Dendritic cell treated with granulocyte-macrophage colony-stimulating factor and Interleukin-4, amounts not matched to agents 40 ng/mL and 50 ng/mL, for 4 days (primary cell): ENCODE measurements around the gene ATXN1.
"Not testable (repeated sequence)": the region's sequence is repeated elsewhere in the genome, so short reads cannot be mapped to it uniquely, and the experiment has no call there.

Source experiments
- H3K27ac Mint-ChIP-seq: one replicate; pipeline ENCODE4 v1.8.0; 2022; ENCODE audit warnings: mild to moderate bottlenecking, mixed read lengths
- H3K27me3 Mint-ChIP-seq: one replicate; pipeline ENCODE4 v1.8.0; 2022; ENCODE audit warnings: mild to moderate bottlenecking, mixed read lengths
- H3K36me3 Mint-ChIP-seq: one replicate; pipeline ENCODE4 v1.8.0; 2022; ENCODE audit warnings: low read depth, mixed read lengths
- H3K4me1 Mint-ChIP-seq: one replicate; pipeline ENCODE4 v1.8.0; 2022; ENCODE audit warnings: low read depth, mixed read lengths
- H3K4me3 Mint-ChIP-seq: one replicate; pipeline ENCODE4 v1.8.0; 2022; ENCODE audit warnings: mild to moderate bottlenecking, moderate library complexity, mixed read lengths
- H3K9me3 Mint-ChIP-seq: one replicate; pipeline ENCODE4 v1.8.0; 2022; ENCODE audit warnings: mixed read lengths
- intact Hi-C: fragments of 100-400 bp; cut with micrococcal nuclease; formaldehyde crosslinking; loops from one replicate; pipeline ENCODE4 v1.15.0; 2022

ATXN1 gene

GRCh38 chr6:16419636-16420336 lies 341.5 kb downstream of the ATXN1 start:
- peak overlapping the region; percentile 84 for H3K27ac Mint-ChIP-seq
- H3K36me3 Mint-ChIP-seq, result peaks cover 34% of the 10 kb centered on the region
- no peaks in the 10 kb centered on the region for H3K27me3 Mint-ChIP-seq
- intact Hi-C loops, result no loop called here
- no peak overlapping the region for H3K4me3 Mint-ChIP-seq
- H3K4me1 Mint-ChIP-seq, result peaks cover 24% of the 10 kb centered on the region
- no peaks in the 10 kb centered on the region for H3K9me3 Mint-ChIP-seq

GRCh38 chr6:16418151-16418550 lies 343.1 kb downstream of the ATXN1 start:
- Mint-ChIP-seq H3K27ac (no peak overlapping the region), H3K36me3 (peaks cover 21% of the 10 kb centered on the region), H3K27me3 (no peaks in the 10 kb centered on the region), H3K9me3 (no peaks in the 10 kb centered on the region), H3K4me1 (peaks cover 38% of the 10 kb centered on the region), H3K4me3 (no peak overlapping the region)
- intact Hi-C loops, result no loop called here

GRCh38 chr6:16415677-16416076 lies 345.6 kb downstream of the ATXN1 start:
- Mint-ChIP-seq H3K9me3 (no peaks in the 10 kb centered on the region), H3K27ac (peak overlapping the region; percentile 32), H3K36me3 (peaks cover 14% of the 10 kb centered on the region), H3K27me3 (no peaks in the 10 kb centered on the region), H3K4me1 (peaks cover 30% of the 10 kb centered on the region), H3K4me3 (no peak overlapping the region)
- intact Hi-C loops, result no loop called here

- Mint-ChIP-seq H3K36me3 (peaks cover 26% of the 10 kb centered on the region), H3K4me3 (no peak overlapping the region), H3K4me1 (peaks cover 37% of the 10 kb centered on the region), H3K9me3 (no peaks in the 10 kb centered on the region), H3K27me3 (no peaks in the 10 kb centered on the region), H3K27ac (peak overlapping the region; percentile 78)
- intact Hi-C loops, result loop anchor here (5.0 kb wide), 1 partner anchor 348 kb away; the partner anchor contains the start of gene ATXN1
Measured at GRCh38 chr6:16414205-16414604, 347.1 kb downstream of the ATXN1 start.

- intact Hi-C loops, result loop anchor here (5.0 kb wide), 1 partner anchor 349 kb away; the partner anchor contains the start of gene ATXN1
- Mint-ChIP-seq H3K4me1 (peaks cover 38% of the 10 kb centered on the region), H3K27me3 (no peaks in the 10 kb centered on the region), H3K9me3 (no peaks in the 10 kb centered on the region), H3K36me3 (peaks cover 26% of the 10 kb centered on the region), H3K27ac (peak overlapping the region; percentile 78), H3K4me3 (no peak overlapping the region)
Measured at GRCh38 chr6:16413399-16413798, 347.9 kb downstream of the ATXN1 start.

- intact Hi-C loops, result loop anchor here (5.0 kb wide), 1 partner anchor 349 kb away; the partner anchor contains the start of gene ATXN1
- Mint-ChIP-seq H3K27ac (peak overlapping the region; percentile 78), H3K4me1 (peaks cover 42% of the 10 kb centered on the region), H3K9me3 (no peaks in the 10 kb centered on the region), H3K4me3 (no peak overlapping the region), H3K36me3 (peaks cover 29% of the 10 kb centered on the region), H3K27me3 (no peaks in the 10 kb centered on the region)
Measured at GRCh38 chr6:16412982-16413381, 348.3 kb downstream of the ATXN1 start.

GRCh38 chr6:16412171-16412570 lies 349.1 kb downstream of the ATXN1 start:
- H3K36me3 Mint-ChIP-seq, result peaks cover 34% of the 10 kb centered on the region
- H3K4me1 Mint-ChIP-seq, result peaks cover 48% of the 10 kb centered on the region
- H3K27me3 Mint-ChIP-seq, result no peaks in the 10 kb centered on the region
- intact Hi-C loops, result loop anchor here (5.0 kb wide), 1 partner anchor 350 kb away; the partner anchor contains the start of gene ATXN1
- H3K27ac Mint-ChIP-seq, result peak overlapping the region; percentile 78
- no peaks in the 10 kb centered on the region for H3K9me3 Mint-ChIP-seq
- H3K4me3 Mint-ChIP-seq, result no peak overlapping the region

- peaks cover 31% of the 10 kb centered on the region for H3K36me3 Mint-ChIP-seq
- no peaks in the 10 kb centered on the region for H3K9me3 Mint-ChIP-seq
- H3K4me3 Mint-ChIP-seq, result no peak overlapping the region
- peaks cover 62% of the 10 kb centered on the region for H3K4me1 Mint-ChIP-seq
- H3K27me3 Mint-ChIP-seq, result no peaks in the 10 kb centered on the region
- intact Hi-C loops, result loop anchor here (1.0 to 5.0 kb wide), 2 partner anchors 77 to 353 kb away; partner anchors contain the start of gene ATXN1
- H3K27ac Mint-ChIP-seq, result peak overlapping the region; percentile 41
Measured at GRCh38 chr6:16409531-16410441, 351.5 kb downstream of the ATXN1 start.

GRCh38 chr6:16408766-16409165 lies 352.5 kb downstream of the ATXN1 start:
- intact Hi-C loops, result loop anchor here (1.0 kb wide), 1 partner anchor 76 kb away; no protein-coding TSS in a partner anchor
- H3K4me1 Mint-ChIP-seq, result peaks cover 62% of the 10 kb centered on the region
- no peak overlapping the region for H3K4me3 Mint-ChIP-seq
- peaks cover 38% of the 10 kb centered on the region for H3K36me3 Mint-ChIP-seq
- H3K27ac Mint-ChIP-seq, result peak overlapping the region; percentile 41
- H3K27me3 Mint-ChIP-seq, result no peaks in the 10 kb centered on the region
- no peaks in the 10 kb centered on the region for H3K9me3 Mint-ChIP-seq

- H3K27me3 Mint-ChIP-seq, result no peaks in the 10 kb centered on the region
- intact Hi-C loops, result no loop called here
- H3K9me3 Mint-ChIP-seq, result no peaks in the 10 kb centered on the region
- peak overlapping the region; percentile 44 for H3K4me3 Mint-ChIP-seq
- H3K27ac Mint-ChIP-seq, result peak overlapping the region; percentile 88
- peaks cover 58% of the 10 kb centered on the region for H3K4me1 Mint-ChIP-seq
- peaks cover 44% of the 10 kb centered on the region for H3K36me3 Mint-ChIP-seq
Measured at GRCh38 chr6:16406966-16407365, 354.3 kb downstream of the ATXN1 start.

GRCh38 chr6:16406538-16406937 lies 354.7 kb downstream of the ATXN1 start:
- H3K4me3 Mint-ChIP-seq, result peak overlapping the region; percentile 44
- intact Hi-C loops, H3K9me3 Mint-ChIP-seq, H3K27me3 Mint-ChIP-seq: not testable (repeated sequence)
- peaks cover 62% of the 10 kb centered on the region for H3K4me1 Mint-ChIP-seq
- peak overlapping the region; percentile 88 for H3K27ac Mint-ChIP-seq
- H3K36me3 Mint-ChIP-seq, result peaks cover 48% of the 10 kb centered on the region

- Mint-ChIP-seq H3K36me3 (peaks cover 51% of the 10 kb centered on the region), H3K4me1 (peaks cover 62% of the 10 kb centered on the region), H3K27me3 (no peaks in the 10 kb centered on the region), H3K27ac (peak overlapping the region; percentile 88), H3K4me3 (no peak overlapping the region), H3K9me3 (no peaks in the 10 kb centered on the region)
- intact Hi-C loops, result no loop called here
Measured at GRCh38 chr6:16405375-16405774, 355.9 kb downstream of the ATXN1 start.

- H3K4me3 Mint-ChIP-seq, result no peak overlapping the region
- no peaks in the 10 kb centered on the region for H3K27me3 Mint-ChIP-seq
- H3K27ac Mint-ChIP-seq, result peak overlapping the region; percentile 66
- no peaks in the 10 kb centered on the region for H3K9me3 Mint-ChIP-seq
- intact Hi-C loops, result no loop called here
- peaks cover 51% of the 10 kb centered on the region for H3K36me3 Mint-ChIP-seq
- H3K4me1 Mint-ChIP-seq, result peaks cover 60% of the 10 kb centered on the region
Measured at GRCh38 chr6:16404456-16404855, 356.8 kb downstream of the ATXN1 start.

- Mint-ChIP-seq H3K4me1 (peaks cover 56% of the 10 kb centered on the region), H3K27ac (peak overlapping the region; percentile 66), H3K9me3 (no peaks in the 10 kb centered on the region), H3K4me3 (no peak overlapping the region), H3K36me3 (peaks cover 58% of the 10 kb centered on the region), H3K27me3 (no peaks in the 10 kb centered on the region)
- intact Hi-C loops, result no loop called here
Measured at GRCh38 chr6:16403831-16404230, 357.4 kb downstream of the ATXN1 start.
